ENCODE results near the gene UGT1A5. TPM values are rescaled to one million over a fixed set of nuclear protein-coding genes. Genes with fewer than 3 reads are reported as not detected.

Gene UGT1A5
- total and polyA plus RNA-seq, 2 of the 8 experiments (the other 6 are each of a cell fraction or from before 2014, with no cell fraction given), result not detected

GRCh38 chr2:233672886-233673285 is 39.8 kb upstream of the UGT1A5 start:
- Histone ChIP-seq H3K56ac (replicated peaks; ENCODE audit: insufficient read length, low read depth, low read length) (no peak overlapping the region), H3K4me3 (ENCODE audit: extremely low read depth in 1 of 4, insufficient read depth in 2 of 4, low read depth in 3 of 4, low read length in 4 of 4) (no peak overlapping the region), H3K9me3 (ENCODE audit: insufficient read depth in 2 of 2, low read depth in 1 of 2, low read length in 1 of 2) (no peaks in the 10 kb centered on the region), H3K79me1 (ENCODE audit: low read depth, low read length) (no peaks in the 10 kb centered on the region), H3K23ac (ENCODE audit: insufficient read length) (no peak overlapping the region), H3K18ac (ENCODE audit: extremely low read depth, low read length) (no peak overlapping the region), H3K4me2 (ENCODE audit: insufficient read depth in 1 of 2, low read depth in 2 of 2, low read length in 2 of 2) (no peak overlapping the region), H2BK15ac (ENCODE audit: low read length) (no peak overlapping the region), H2BK12ac (ENCODE audit: low read depth, low read length) (no peak overlapping the region), H3K27me3 (replicated peaks in 1 of 4; ENCODE audit: control insufficient read depth in 3 of 4, extremely low read depth in 1 of 4, insufficient read depth in 3 of 4, low read length in 3 of 4) (no peaks in the 10 kb centered on the region), H3K4me1 (replicated peaks in 1 of 4; ENCODE audit: control insufficient read depth in 3 of 4, insufficient read depth in 4 of 4, low read length in 3 of 4) (no peaks in the 10 kb centered on the region; a peak in 1 of 7 replicates), H3K9ac (replicated peaks in 1 of 4; ENCODE audit: extremely low read depth in 1 of 4, low read depth in 3 of 4, low read length in 3 of 4) (no peak overlapping the region), H4K5ac (ENCODE audit: insufficient read length, low read depth, low read length) (no peak overlapping the region), H2BK5ac (ENCODE audit: low read depth, low read length) (no peak overlapping the region), H4K20me1 (replicated peaks in 1 of 2; ENCODE audit: control insufficient read depth in 1 of 2, insufficient read depth in 2 of 2, low read length in 2 of 2) (no peaks in the 10 kb centered on the region), H2BK120ac (replicated peaks; ENCODE audit: low read depth, low read length) (no peak overlapping the region), H2BK20ac (ENCODE audit: low read length) (no peak overlapping the region), H3K4ac (replicated peaks; ENCODE audit: insufficient read length, low read depth, low read length) (no peak overlapping the region), H3K14ac (ENCODE audit: insufficient read length) (no peak overlapping the region), H3K79me2 (ENCODE audit: control insufficient read depth in 1 of 2, insufficient read depth in 2 of 2, low read length in 2 of 2) (no peaks in the 10 kb centered on the region), H2AFZ (ENCODE audit: low read length) (no peak overlapping the region), H3K36me3 (ENCODE audit: control insufficient read depth in 2 of 4, insufficient read depth in 4 of 4, low read length in 3 of 4) (no peaks in the 10 kb centered on the region), H2AK5ac (ENCODE audit: low read depth, low read length) (no peak overlapping the region), H4K91ac (replicated peaks; ENCODE audit: insufficient read length, low read length) (no peak overlapping the region), H3K23me2 (ENCODE audit: low read depth, low read length) (no peaks in the 10 kb centered on the region), H4K8ac (ENCODE audit: extremely low read depth, insufficient read depth, low read length) (no peak overlapping the region), H3K27ac (ENCODE audit: low read depth, low read length) (no peak overlapping the region)
- FAIRE-seq, result no peak
- WGBS, 2 experiments (ENCODE audit: extremely low coverage in 1 of 2, insufficient coverage in 1 of 2, insufficient read length in 1 of 2, insufficient replicate concordance in 2 of 2, low coverage in 1 of 2, low lambda C conversion rate in 2 of 2, missing lambda C conversion rate in 1 of 2), result 97% methylated on average over 3 of the region's 3 CpGs; no CpG with 5 or more reads in 1 of the 2 experiments
- ChIA-PET POLR2A (ENCODE audit: partially characterized antibody) (no interaction called here), CTCF (ENCODE audit: partially characterized antibody) (no interaction called here)
- no peak for DNase-seq (ENCODE audit: low read depth in 1 of 2, low spot score in 2 of 2)
- TF ChIP-seq, protein P1, sequence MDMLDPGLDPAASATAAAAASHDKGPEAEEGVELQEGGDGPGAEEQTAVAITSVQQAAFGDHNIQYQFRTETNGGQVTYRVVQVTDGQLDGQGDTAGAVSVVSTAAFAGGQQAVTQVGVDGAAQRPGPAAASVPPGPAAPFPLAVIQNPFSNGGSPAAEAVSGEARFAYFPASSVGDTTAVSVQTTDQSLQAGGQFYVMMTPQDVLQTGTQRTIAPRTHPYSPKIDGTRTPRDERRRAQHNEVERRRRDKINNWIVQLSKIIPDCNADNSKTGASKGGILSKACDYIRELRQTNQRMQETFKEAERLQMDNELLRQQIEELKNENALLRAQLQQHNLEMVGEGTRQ (IDR thresholded peaks at IDR 0.05; ENCODE audit: low read length), result no peak
- TF ChIP-seq MAFK (IDR thresholded peaks at IDR 0.05; ENCODE audit: low read depth, low read length) (no peak), SP4 (IDR thresholded peaks at IDR 0.05; ENCODE audit: low read length) (no peak)
- TF ChIP-seq, protein P2, sequence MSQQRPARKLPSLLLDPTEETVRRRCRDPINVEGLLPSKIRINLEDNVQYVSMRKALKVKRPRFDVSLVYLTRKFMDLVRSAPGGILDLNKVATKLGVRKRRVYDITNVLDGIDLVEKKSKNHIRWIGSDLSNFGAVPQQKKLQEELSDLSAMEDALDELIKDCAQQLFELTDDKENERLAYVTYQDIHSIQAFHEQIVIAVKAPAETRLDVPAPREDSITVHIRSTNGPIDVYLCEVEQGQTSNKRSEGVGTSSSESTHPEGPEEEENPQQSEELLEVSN (IDR thresholded peaks at IDR 0.05), result no peak

Measured in H1 (cell line).